ENCODE results near the gene FCER2.

FCER2 gene

GRCh38 chr19:7725791-7726190 is 23.9 kb upstream of the FCER2 start:
- DNase-seq (ENCODE audit: low spot score), result no peak
- H3K4me3 ChIP-seq, result no peak overlapping the region
- no peak overlapping the region for H3K27ac ChIP-seq
- TF ChIP-seq CTCF (IDR thresholded peaks at IDR 0.05), result no peak

GRCh38 chr19:7722231-7722651 is 20.3 kb upstream of the FCER2 start:
- no peak for TF ChIP-seq CTCF (IDR thresholded peaks at IDR 0.05)
- H3K27ac ChIP-seq, result no peak overlapping the region
- no peak for DNase-seq (ENCODE audit: low spot score)
- H3K4me3 ChIP-seq, result no peak overlapping the region

DNA sequence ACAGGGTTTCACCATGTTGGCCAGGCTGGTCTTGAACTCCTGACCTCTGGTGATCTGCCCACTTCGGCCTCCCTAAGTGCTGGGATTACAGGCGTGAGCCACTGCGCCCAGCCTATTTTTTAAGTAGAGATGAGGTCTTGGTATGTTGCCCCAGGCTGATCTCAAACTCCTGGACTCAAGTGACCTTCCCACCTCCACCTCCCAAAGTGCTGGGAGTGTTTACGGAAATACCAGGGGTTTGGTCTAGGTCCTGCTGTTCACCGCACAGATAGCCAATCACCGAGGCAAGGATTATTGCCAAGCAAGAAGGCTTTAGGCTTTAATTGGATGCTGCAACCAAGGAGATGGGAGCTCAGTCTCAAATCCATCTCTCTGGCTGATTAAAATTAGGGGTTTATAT is 18.4 kb upstream of the FCER2 start:
- H3K4me3 ChIP-seq, result no peak overlapping the region
- TF ChIP-seq CTCF (IDR thresholded peaks at IDR 0.05), result no peak
- DNase-seq (ENCODE audit: low spot score), result no peak
- H3K27ac ChIP-seq, result no peak overlapping the region

GRCh38 chr19:7718668-7719067 is 16.7 kb upstream of the FCER2 start:
- H3K4me3 ChIP-seq, result no peak overlapping the region
- no peak for TF ChIP-seq CTCF (IDR thresholded peaks at IDR 0.05)
- H3K27ac ChIP-seq, result no peak overlapping the region
- DNase-seq (ENCODE audit: low spot score), result no peak

DNA sequence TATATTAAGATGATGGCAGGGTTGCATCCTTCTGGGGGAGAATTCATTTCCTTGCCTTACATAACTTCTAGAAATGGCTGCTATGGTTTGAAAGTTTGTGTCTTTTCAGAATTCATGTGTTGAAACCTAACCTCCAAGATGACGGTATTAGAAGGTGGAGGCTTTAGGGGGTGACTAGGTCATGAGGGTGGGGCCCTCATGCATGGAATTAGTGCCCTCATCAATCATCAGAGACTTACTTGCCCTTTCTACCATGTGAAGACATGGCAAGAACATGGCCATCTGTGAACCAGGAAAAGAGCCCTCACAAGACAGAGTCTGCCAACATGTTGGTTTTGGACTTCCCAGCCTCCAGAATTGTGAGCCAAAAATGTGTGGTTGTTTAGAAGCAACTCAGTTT is 14.8 kb upstream of the FCER2 start:
- no peak for TF ChIP-seq CTCF (IDR thresholded peaks at IDR 0.05)
- Histone ChIP-seq H3K27ac (no peak overlapping the region), H3K4me3 (no peak overlapping the region)
- DNase-seq (ENCODE audit: low spot score), result no peak

GRCh38 chr19:7715671-7716070 is 13.7 kb upstream of the FCER2 start:
- DNase-seq (ENCODE audit: low spot score), result no peak
- Histone ChIP-seq H3K27ac (no peak overlapping the region), H3K4me3 (no peak overlapping the region)
- TF ChIP-seq CTCF (IDR thresholded peaks at IDR 0.05), result no peak

DNA sequence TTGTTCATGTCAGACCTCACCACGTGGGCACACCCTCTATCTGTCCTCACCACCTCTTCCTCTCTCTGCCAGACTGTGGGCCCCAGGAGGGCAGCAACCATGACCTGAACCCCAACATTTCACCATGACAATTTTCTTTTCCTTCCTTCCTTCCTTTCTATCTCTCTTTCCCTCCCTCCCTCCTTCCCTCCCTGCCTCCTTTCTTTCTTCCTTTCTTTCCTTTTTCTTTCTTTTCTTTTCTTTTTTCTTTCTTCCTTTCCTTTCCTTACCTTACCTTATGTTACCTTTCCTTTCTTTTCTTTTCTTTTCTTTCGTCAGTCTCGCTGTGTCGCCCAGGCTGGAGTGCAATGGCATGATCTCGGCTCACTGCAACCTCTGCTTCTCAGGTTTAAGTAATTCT is 8.7 kb upstream of the FCER2 start:
- Histone ChIP-seq H3K27ac (no peak overlapping the region), H3K4me3 (no peak overlapping the region)
- no peak for TF ChIP-seq CTCF (IDR thresholded peaks at IDR 0.05)
- no peak for DNase-seq (ENCODE audit: low spot score)
